Naive thymus-derived CD4-positive, alpha-beta T cell (primary cell): ENCODE results near the gene PDE9A. TPM values are rescaled to one million over a fixed set of nuclear protein-coding genes. Genes with fewer than 3 reads are reported as not detected.

ENCODE experiments used
- ATAC-seq: fragments of 150-1000 bp; cut with Tn5 transposase; 2 replicates; pipeline ENCODE4 v1.10.0; 2021; ENCODE audit warnings: mild to moderate bottlenecking, moderate library complexity
- CTCF ChIA-PET: fragments of 350-600 bp; sonication (Branson Sonifier 250); formaldehyde crosslinking; loops from one replicate; lab custom pipeline; 2021; ENCODE audit warnings: antibody characterized with exemption; lab: Charles Lee
- POLR2A ChIA-PET: fragments of 350-600 bp; sonication (Branson Sonifier 250); formaldehyde crosslinking; loops from one replicate; lab custom pipeline; 2021; ENCODE audit warnings: antibody characterized with exemption, inconsistent platforms; lab: Charles Lee
- DNase-seq, 9 donors: peaks; one replicate each; pipeline versions ENCODE4 v3.0.0 to v3.0.0-alpha.2; 2020 to 2022; ENCODE audit warnings: mixed read lengths in 1 of 9
- H3K27ac ChIP-seq: one replicate; pipeline ENCODE4 v1.7.0; 2013; ENCODE audit warnings: mild to moderate bottlenecking, low read depth, low read length, moderate library complexity
- H3K27me3 ChIP-seq, 2 donors: one replicate each; pipeline ENCODE4 v1.7.0; 2013; ENCODE audit warnings: low read length in 2 of 2, mild to moderate bottlenecking in 2 of 2, moderate library complexity in 2 of 2; ENCODE audit not compliant: control insufficient read depth in 2 of 2, insufficient read depth in 2 of 2
- H3K36me3 ChIP-seq, 3 experiments: 1 replicate in 2 of 3; 2 replicates in 1 of 3; pipeline ENCODE4 v1.7.0; 2013; ENCODE audit warnings: low read length in 3 of 3, mild to moderate bottlenecking in 3 of 3, moderate library complexity in 1 of 3; ENCODE audit not compliant: insufficient read depth in 3 of 3, control insufficient read depth in 2 of 3
- H3K4me1 ChIP-seq, 2 donors: one replicate each; pipeline ENCODE4 v1.7.0; 2013; ENCODE audit warnings: low read length in 2 of 2, mild to moderate bottlenecking in 2 of 2, moderate library complexity in 1 of 2; ENCODE audit not compliant: control insufficient read depth in 2 of 2, insufficient read depth in 2 of 2
- H3K4me3 ChIP-seq: 2 replicates; pipeline ENCODE4 v1.7.0; 2013; ENCODE audit warnings: mild to moderate bottlenecking, low read length
- H3K9me3 ChIP-seq, 3 experiments: 1 replicate in 2 of 3; 2 replicates in 1 of 3; pipeline ENCODE4 v1.7.0; 2013; ENCODE audit warnings: low read length in 3 of 3; ENCODE audit not compliant: control insufficient read depth in 2 of 3
- H3K27ac Mint-ChIP-seq, 9 donors: one replicate each; pipeline ENCODE4 v1.8.0; 2020 to 2022; ENCODE audit warnings: mixed read lengths in 9 of 9, mild to moderate bottlenecking in 8 of 9, moderate library complexity in 5 of 9, inconsistent platforms in 2 of 9
- H3K27me3 Mint-ChIP-seq, 5 donors: one replicate each; pipeline ENCODE4 v1.8.0; 2021 to 2022; ENCODE audit warnings: mixed read lengths in 5 of 5, mild to moderate bottlenecking in 1 of 5
- H3K36me3 Mint-ChIP-seq, 5 donors: one replicate each; pipeline ENCODE4 v1.8.0; 2020 to 2022; ENCODE audit warnings: mixed read lengths in 5 of 5, mild to moderate bottlenecking in 3 of 5, inconsistent platforms in 1 of 5
- H3K4me1 Mint-ChIP-seq, 7 donors: one replicate each; pipeline ENCODE4 v1.8.0; 2020 to 2022; ENCODE audit warnings: mixed read lengths in 7 of 7, mild to moderate bottlenecking in 3 of 7, inconsistent platforms in 1 of 7
- H3K4me3 Mint-ChIP-seq, 10 donors: one replicate each; pipeline ENCODE4 v1.8.0; 2020 to 2022; ENCODE audit warnings: mild to moderate bottlenecking in 10 of 10, mixed read lengths in 10 of 10, moderate library complexity in 6 of 10, inconsistent platforms in 2 of 10
- H3K9me3 Mint-ChIP-seq, 11 donors: one replicate each; pipeline ENCODE4 v1.8.0; 2020 to 2022; ENCODE audit warnings: mixed read lengths in 11 of 11, mild to moderate bottlenecking in 4 of 11, inconsistent platforms in 1 of 11, moderate library complexity in 1 of 11
- intact Hi-C, 2 donors: fragments of 100-400 bp; cut with micrococcal nuclease; formaldehyde crosslinking; loops; one replicate each; pipeline ENCODE4 v1.15.1; 2023
- polyA plus RNA-seq, 2 donors: library from polyadenylated mRNA; unstranded; fragments of 300-500 nt; fragmentation: Illumina TruSeq; gene quantifications; one replicate each; pipeline ENCODE4 v1.2.3, GENCODE V29; 2021
- total RNA-seq, 6 experiments: library from RNA in 5 of 6; stranded (reverse) in 5 of 6; gene quantifications; 1 replicate in 5 of 6; 2 replicates in 1 of 6; pipeline ENCODE4 v1.2.3 and lab custom pipeline; 2021 to 2026

Gene PDE9A
- total and polyA plus RNA-seq, 7 experiments from 2014 or later = 5.9 to 18.4 (median 14.7) TPM

- Mint-ChIP-seq H3K27me3 (no peaks in the 10 kb centered on the region), H3K4me1 (peaks cover 0 to 6% (median 0%) of the 10 kb centered on the region in 7 donors), H3K4me3 (no peak overlapping the region), H3K9me3 (no peaks in the 10 kb centered on the region), H3K27ac (peak overlapping the region in 2 of 9 donors; percentile 16 to 31), H3K36me3 (peaks cover 3 to 37% (median 9%) of the 10 kb centered on the region in 5 donors)
- peaks cover 0 to 43% (median 4%) of the 10 kb centered on the region in 3 experiments for H3K36me3 ChIP-seq
- no peaks in the 10 kb centered on the region for H3K27me3 ChIP-seq
- intact Hi-C loops = loop anchor here in 1 of 2 donors (5.0 kb wide), 1 partner anchor 49 kb away; no protein-coding TSS in a partner anchor
- POLR2A ChIA-PET = interaction anchor here (1.4 kb wide), 1 partner anchor 14 kb away, joined by 3 read pairs; no protein-coding TSS in a partner anchor
- DNase-seq (no peak), ATAC-seq (peak; percentile 36)
- no peaks in the 10 kb centered on the region for H3K9me3 ChIP-seq
- H3K4me1 ChIP-seq = no peaks in the 10 kb centered on the region
- CTCF ChIA-PET = no interaction called here
- H3K4me3 ChIP-seq = no peak overlapping the region
- H3K27ac ChIP-seq = no peak overlapping the region
Measured at GRCh38 chr21:42760951-42761751, 107.7 kb downstream of the PDE9A start.

GRCh38 chr21:42761776-42762335, 108.4 kb downstream of the PDE9A start:
- DNase-seq (no peak), ATAC-seq (no peak)
- H3K27me3 Mint-ChIP-seq = no peaks in the 10 kb centered on the region
- Histone ChIP-seq H3K4me1 (no peaks in the 10 kb centered on the region), H3K9me3 (no peaks in the 10 kb centered on the region), H3K4me3 (no peak overlapping the region), H3K36me3 (peaks cover 0 to 50% (median 4%) of the 10 kb centered on the region in 3 experiments), H3K27me3 (no peaks in the 10 kb centered on the region), H3K27ac (no peak overlapping the region)
- no peak overlapping the region for H3K4me3 Mint-ChIP-seq
- H3K9me3 Mint-ChIP-seq = no peaks in the 10 kb centered on the region
- peak overlapping the region in 1 of 9 donors; percentile 31 for H3K27ac Mint-ChIP-seq
- intact Hi-C loops = loop anchor here in 1 of 2 donors (5.0 kb wide), 1 partner anchor 50 kb away; no protein-coding TSS in a partner anchor
- ChIA-PET CTCF (no interaction called here), POLR2A (interaction anchor here (1.4 kb wide), 1 partner anchor 15 kb away, joined by 3 read pairs; no protein-coding TSS in a partner anchor)
- peaks cover 0 to 6% (median 0%) of the 10 kb centered on the region in 7 donors for H3K4me1 Mint-ChIP-seq
- peaks cover 3 to 42% (median 9%) of the 10 kb centered on the region in 5 donors for H3K36me3 Mint-ChIP-seq

GRCh38 chr21:42763581-42764442, 110.4 kb downstream of the PDE9A start:
- Histone ChIP-seq H3K4me3 (no peak overlapping the region), H3K27ac (no peak overlapping the region), H3K36me3 (peaks cover 0 to 67% (median 4%) of the 10 kb centered on the region in 3 experiments), H3K4me1 (no peaks in the 10 kb centered on the region), H3K9me3 (no peaks in the 10 kb centered on the region), H3K27me3 (no peaks in the 10 kb centered on the region)
- H3K4me1 Mint-ChIP-seq = peaks cover 0 to 6% (median 0%) of the 10 kb centered on the region in 7 donors
- no peaks in the 10 kb centered on the region for H3K27me3 Mint-ChIP-seq
- CTCF ChIA-PET = no interaction called here
- peaks cover under 1 to 38% (median 9%) of the 10 kb centered on the region in 5 donors for H3K36me3 Mint-ChIP-seq
- ATAC-seq (peak; percentile 47), DNase-seq (no peak)
- no peaks in the 10 kb centered on the region for H3K9me3 Mint-ChIP-seq
- no peak overlapping the region for H3K27ac Mint-ChIP-seq
- POLR2A ChIA-PET = interaction anchor here (0.7 kb wide), 1 partner anchor 17 kb away, joined by 3 read pairs; no protein-coding TSS in a partner anchor
- intact Hi-C loops = loop anchor here in 1 of 2 donors (5.0 kb wide), 1 partner anchor 52 kb away; no protein-coding TSS in a partner anchor
- H3K4me3 Mint-ChIP-seq = no peak overlapping the region

GRCh38 chr21:42764443-42764760, 111.0 kb downstream of the PDE9A start:
- intact Hi-C loops = loop anchor here in 1 of 2 donors (5.0 kb wide), 1 partner anchor 52 kb away; no protein-coding TSS in a partner anchor
- DNase-seq (no peak), ATAC-seq (no peak)
- Mint-ChIP-seq H3K36me3 (peaks cover 5 to 40% (median 15%) of the 10 kb centered on the region in 5 donors), H3K4me1 (peaks cover 0 to 4% (median 0%) of the 10 kb centered on the region in 7 donors), H3K4me3 (no peak overlapping the region), H3K27me3 (no peaks in the 10 kb centered on the region), H3K9me3 (no peaks in the 10 kb centered on the region), H3K27ac (peak overlapping the region in 1 of 9 donors; percentile 73)
- ChIA-PET POLR2A (interaction anchor here (0.7 kb wide), 1 partner anchor 17 kb away, joined by 3 read pairs; no protein-coding TSS in a partner anchor), CTCF (no interaction called here)
- Histone ChIP-seq H3K9me3 (no peaks in the 10 kb centered on the region), H3K4me3 (no peak overlapping the region), H3K27me3 (no peaks in the 10 kb centered on the region), H3K4me1 (no peaks in the 10 kb centered on the region), H3K36me3 (peaks cover 0 to 68% (median 4%) of the 10 kb centered on the region in 3 experiments), H3K27ac (no peak overlapping the region)

GRCh38 chr21:42764883-42765282, 111.5 kb downstream of the PDE9A start:
- peak overlapping the region in 3 of 9 donors; percentile 22 to 73 (median 32) for H3K27ac Mint-ChIP-seq
- H3K36me3 ChIP-seq = peaks cover 0 to 72% (median 4%) of the 10 kb centered on the region in 3 experiments
- H3K9me3 ChIP-seq = no peaks in the 10 kb centered on the region
- DNase-seq (no peak), ATAC-seq (no peak)
- H3K27me3 Mint-ChIP-seq = no peaks in the 10 kb centered on the region
- no peak overlapping the region for H3K4me3 ChIP-seq
- POLR2A ChIA-PET = interaction anchor here (0.7 kb wide), 1 partner anchor 18 kb away, joined by 3 read pairs; no protein-coding TSS in a partner anchor
- H3K4me1 Mint-ChIP-seq = peaks cover 0 to 2% (median 0%) of the 10 kb centered on the region in 7 donors
- H3K4me3 Mint-ChIP-seq = no peak overlapping the region
- no peaks in the 10 kb centered on the region for H3K9me3 Mint-ChIP-seq
- H3K27me3 ChIP-seq = no peaks in the 10 kb centered on the region
- intact Hi-C loops = loop anchor here in 1 of 2 donors (5.0 kb wide), 1 partner anchor 53 kb away; no protein-coding TSS in a partner anchor
- CTCF ChIA-PET = no interaction called here
- peaks cover 5 to 42% (median 17%) of the 10 kb centered on the region in 5 donors for H3K36me3 Mint-ChIP-seq
- no peak overlapping the region for H3K27ac ChIP-seq
- H3K4me1 ChIP-seq = no peaks in the 10 kb centered on the region

- POLR2A ChIA-PET = no interaction called here
- no peaks in the 10 kb centered on the region for H3K9me3 Mint-ChIP-seq
- H3K27ac ChIP-seq = no peak overlapping the region
- intact Hi-C loops = no loop called here
- peaks cover 0 to 2% (median 0%) of the 10 kb centered on the region in 7 donors for H3K4me1 Mint-ChIP-seq
- H3K4me3 Mint-ChIP-seq = no peak overlapping the region
- H3K36me3 Mint-ChIP-seq = peaks cover 5 to 50% (median 17%) of the 10 kb centered on the region in 5 donors
- DNase-seq (no peak), ATAC-seq (no peak)
- peak overlapping the region in 2 of 9 donors; percentile 45 to 66 for H3K27ac Mint-ChIP-seq
- no peak overlapping the region for H3K4me3 ChIP-seq
- no peaks in the 10 kb centered on the region for H3K27me3 Mint-ChIP-seq
- no peaks in the 10 kb centered on the region for H3K9me3 ChIP-seq
- no peaks in the 10 kb centered on the region for H3K4me1 ChIP-seq
- no peaks in the 10 kb centered on the region for H3K27me3 ChIP-seq
- CTCF ChIA-PET = no interaction called here
- peaks cover 0 to 80% (median 4%) of the 10 kb centered on the region in 3 experiments for H3K36me3 ChIP-seq
Measured at GRCh38 chr21:42765656-42766055, 112.2 kb downstream of the PDE9A start.
